Liver (tissue), 9 donors: ENCODE measurements around the gene CYP24A1. TPM values are rescaled to one million over a fixed set of nuclear protein-coding genes. Genes with fewer than 3 reads are reported as not detected.

ENCODE experiments used
- DNase-seq: peaks from one replicate; pipeline ENCODE4 v3.0.0-alpha.2; 2017; ENCODE audit warnings: low spot score
- H3K27ac ChIP-seq, 2 donors: one replicate each; pipeline ENCODE4 v1.7.0; 2013; ENCODE audit warnings: inconsistent platforms in 2 of 2, low read length in 2 of 2, control low read depth in 1 of 2, low read depth in 1 of 2, mild to moderate bottlenecking in 1 of 2
- H3K27me3 ChIP-seq, 4 donors: one replicate each; pipeline versions ENCODE4 v1.6.1 to v1.7.0; 2013; ENCODE audit warnings: low read length in 3 of 4, inconsistent platforms in 1 of 4, mild to moderate bottlenecking in 1 of 4, moderate library complexity in 1 of 4; ENCODE audit not compliant: control insufficient read depth in 4 of 4, insufficient read depth in 4 of 4
- H3K36me3 ChIP-seq, 4 donors: one replicate each; pipeline versions ENCODE4 v1.6.1 to v1.7.0; 2013; ENCODE audit warnings: low read length in 3 of 4, mild to moderate bottlenecking in 3 of 4, low read depth in 1 of 4, moderate library complexity in 1 of 4; ENCODE audit not compliant: control insufficient read depth in 4 of 4, insufficient read depth in 3 of 4
- H3K4me1 ChIP-seq, 4 donors: one replicate each; pipeline versions ENCODE4 v1.6.1 to v1.7.0; 2013; ENCODE audit warnings: low read length in 3 of 4, mild to moderate bottlenecking in 3 of 4, moderate library complexity in 1 of 4; ENCODE audit not compliant: control insufficient read depth in 4 of 4, insufficient read depth in 4 of 4
- H3K4me3 ChIP-seq, 3 donors: one replicate each; pipeline versions ENCODE4 v1.6.1 to v1.7.0; 2013; ENCODE audit warnings: low read length in 3 of 3, control low read depth in 1 of 3, low read depth in 1 of 3, mild to moderate bottlenecking in 1 of 3
- H3K9ac ChIP-seq, 2 donors: one replicate each; pipeline ENCODE4 v1.7.0; 2013; ENCODE audit warnings: low read length in 2 of 2, mild to moderate bottlenecking in 2 of 2, moderate library complexity in 2 of 2, control low read depth in 1 of 2, low read depth in 1 of 2
- H3K9me3 ChIP-seq, 4 donors: one replicate each; pipeline versions ENCODE4 v1.6.1 to v1.7.0; 2013; ENCODE audit warnings: low read length in 3 of 4; ENCODE audit not compliant: control insufficient read depth in 4 of 4
- ATF3 ChIP-seq: IDR thresholded peaks from 2 replicates; pipeline ENCODE4 v1.6.1; 2016; ENCODE audit warnings: antibody characterized with exemption
- CTCF ChIP-seq: fragments of 150-350 bp; IDR thresholded peaks from 2 replicates; pipeline ENCODE4 v1.5.1; 2017; ENCODE audit warnings: improper control_type of control experiment, low read depth, low read length; ENCODE audit not compliant: missing input control
- EGR1 ChIP-seq, 2 donors: IDR thresholded peaks; 2 replicates each; pipeline ENCODE4 v1.6.1; 2016 to 2018; ENCODE audit warnings: antibody characterized with exemption in 2 of 2, low read depth in 2 of 2
- FOXA1 ChIP-seq: IDR thresholded peaks from 2 replicates; pipeline ENCODE4 v1.6.1; 2016; ENCODE audit warnings: antibody characterized with exemption
- FOXA2 ChIP-seq: IDR thresholded peaks from 2 replicates; pipeline ENCODE4 v1.6.1; 2016; ENCODE audit warnings: antibody characterized with exemption
- GABPA ChIP-seq, 2 donors: IDR thresholded peaks in 1 of 2; conservative IDR thresholded peaks in 1 of 2; 2 replicates each; pipeline ENCODE4 v1.6.1; 2016; ENCODE audit warnings: antibody characterized with exemption in 2 of 2, mild to moderate bottlenecking in 1 of 2, moderate library complexity in 1 of 2
- HNF4A ChIP-seq, 2 donors: conservative IDR thresholded peaks; 2 replicates each; pipeline ENCODE4 v1.6.1; 2016; ENCODE audit warnings: antibody characterized with exemption in 2 of 2, mild to moderate bottlenecking in 2 of 2
- HNF4G ChIP-seq: IDR thresholded peaks from 2 replicates; pipeline ENCODE4 v1.6.1; 2016; ENCODE audit warnings: antibody characterized with exemption
- MAX ChIP-seq: IDR thresholded peaks from 2 replicates; pipeline ENCODE4 v1.6.1; 2016; ENCODE audit warnings: antibody characterized with exemption
- NR2F2 ChIP-seq: IDR thresholded peaks from 2 replicates; pipeline ENCODE4 v1.6.1; 2016; ENCODE audit warnings: antibody characterized with exemption
- RAD21 ChIP-seq, 2 donors: IDR thresholded peaks; 2 replicates each; pipeline ENCODE4 v1.6.1; 2016; ENCODE audit warnings: antibody characterized with exemption in 2 of 2, mild to moderate bottlenecking in 2 of 2
- REST ChIP-seq: IDR thresholded peaks from 2 replicates; pipeline ENCODE4 v1.6.1; 2016; ENCODE audit warnings: antibody characterized with exemption, mild to moderate bottlenecking
- SP1 ChIP-seq: IDR thresholded peaks from 2 replicates; pipeline ENCODE4 v1.6.1; 2018; ENCODE audit warnings: antibody characterized with exemption, mild to moderate bottlenecking
- TAF1 ChIP-seq: conservative IDR thresholded peaks from 2 replicates; pipeline ENCODE4 v1.6.1; 2016; ENCODE audit warnings: antibody characterized with exemption, mild to moderate bottlenecking
- YY1 ChIP-seq: IDR thresholded peaks from 2 replicates; pipeline ENCODE4 v1.6.1; 2016; ENCODE audit warnings: antibody characterized with exemption, mild to moderate bottlenecking
- ZBTB33 ChIP-seq: IDR thresholded peaks from 2 replicates; pipeline ENCODE4 v1.6.1; 2016; ENCODE audit warnings: antibody characterized with exemption
- WGBS: extraction: QIAGEN DNeasy Blood & Tissue Kit; methylation state at CpG from one replicate; pipeline ENCODE4 v1.1.7; 2013; 5-methylcytosine and 5-hydroxymethylcytosine counted together
- polyA plus RNA-seq, 2 donors: library from polyadenylated mRNA; stranded (reverse) in 1 of 2; unstranded in 1 of 2; fragments of 200-250 nt in 1 of 2; fragments of >200 nt in 1 of 2; fragmentation: Nextera tagmentation in 1 of 2; extraction: Ambion mirVana in 1 of 2; gene quantifications; one replicate each; pipeline versions ENCODE4 v1.2.1 to v1.2.3, GENCODE V29; 2013 to 2015
- total RNA-seq, 2 donors: library from RNA; depleted of rRNA; stranded (reverse); fragments of >200 nt; gene quantifications; one replicate each; pipeline ENCODE4 v1.2.3, GENCODE V29; 2014
- donor health status: healthy.
- donor health status: healthy.
- donor health status: healthy.
- donor health status: healthy.
- donor health status: healthy.

CYP24A1 gene
- total and polyA plus RNA-seq, 4 donors, result not detected

- H3K9me3 ChIP-seq, result no peaks in the 10 kb centered on the region
- H3K4me1 ChIP-seq, result no peaks in the 10 kb centered on the region
- no peaks in the 10 kb centered on the region for H3K36me3 ChIP-seq
- DNase-seq, result no peak
- no peaks in the 10 kb centered on the region for H3K27me3 ChIP-seq
- TF ChIP-seq CTCF, result no peak
- TF ChIP-seq GABPA (IDR thresholded peaks at IDR 0.05 in 1 of 2, conservative IDR thresholded peaks at IDR 0.05 in 1 of 2), result no peak
- no peak for TF ChIP-seq ZBTB33
- TF ChIP-seq TAF1, result no peak
- TF ChIP-seq RAD21 (IDR thresholded peaks at IDR 0.05), result no peak
- TF ChIP-seq EGR1 (IDR thresholded peaks at IDR 0.05; ENCODE audit: low read depth in 2 of 2), result no peak
- TF ChIP-seq REST, result no peak
- TF ChIP-seq FOXA2, result no peak
- no peak for TF ChIP-seq NR2F2
- TF ChIP-seq HNF4A (conservative IDR thresholded peaks at IDR 0.05), result no peak
- no peak for TF ChIP-seq MAX
- TF ChIP-seq YY1, result no peak
- TF ChIP-seq HNF4G, result no peak
- no peak for TF ChIP-seq SP1
- TF ChIP-seq ATF3, result no peak
- TF ChIP-seq FOXA1, result no peak
- WGBS, result 83% methylated on average over 3 of the region's 3 CpGs
- no peak overlapping the region for H3K9ac ChIP-seq
- H3K4me3 ChIP-seq, result no peak overlapping the region
- no peak overlapping the region for H3K27ac ChIP-seq
Measured at GRCh38 chr20:54158226-54158625, 15.6 kb downstream of the CYP24A1 start.
